GM19395 (cell line): ENCODE results near the gene ESR1.
A peak's percentile ranks its signal among the peaks of the same experiment; 100 is the strongest.

Experiments
- ATAC-seq: cut with Tn5 transposase; IDR thresholded peaks from one replicate; pipeline ENCODE4 v1.9.1; 2021; ENCODE audit warnings: mild to moderate bottlenecking, moderate library complexity; ENCODE audit not compliant: unreplicated experiment

ESR1 gene

GRCh38 chr6:151807513-151808370 is at the start of gene ESR1:
TSS of gene ESR1 (plus strand) at chr6:151807682. CDS start at chr6:151807913, 231 bp downstream.
- no peak for ATAC-seq

GRCh38 chr6:151760486-151760885 is 47.0 kb upstream of the ESR1 start:
- ATAC-seq = no peak

- ATAC-seq = no peak
These were observed 45.6 kb upstream of the ESR1 start for GRCh38 chr6:151761851-151762250.

GRCh38 chr6:151762817-151763216 is 44.7 kb upstream of the ESR1 start:
- ATAC-seq = no peak

GRCh38 chr6:151763303-151763702 is 44.2 kb upstream of the ESR1 start:
- no peak for ATAC-seq

GRCh38 chr6:151763938-151764680 is 43.4 kb upstream of the ESR1 start:
- ATAC-seq = peak; percentile 90

- peak; percentile 80 for ATAC-seq
These were observed 42.0 kb upstream of the ESR1 start for GRCh38 chr6:151765444-151765886.

GRCh38 chr6:151772446-151772845 is 35.0 kb upstream of the ESR1 start:
- ATAC-seq = no peak

GRCh38 chr6:151773382-151773781 is 34.1 kb upstream of the ESR1 start:
- ATAC-seq = no peak

GRCh38 chr6:151782560-151782959 is 24.9 kb upstream of the ESR1 start:
- ATAC-seq = no peak

- ATAC-seq = no peak
These were observed 23.8 kb upstream of the ESR1 start for GRCh38 chr6:151783692-151784091.

GRCh38 chr6:151784441-151785214 is 22.9 kb upstream of the ESR1 start:
- ATAC-seq = no peak

- ATAC-seq = no peak
These were observed 10.5 kb upstream of the ESR1 start for GRCh38 chr6:151796842-151797530.

GRCh38 chr6:151803743-151804142 is 3.7 kb upstream of the ESR1 start:
- no peak for ATAC-seq

- no peak for ATAC-seq
These were observed 2.7 kb upstream of the ESR1 start for GRCh38 chr6:151804585-151805285.

- ATAC-seq = no peak
These were observed 2.1 kb upstream of the ESR1 start for GRCh38 chr6:151805286-151805840.

- ATAC-seq = no peak
These were observed 547 bp upstream of the ESR1 start for GRCh38 chr6:151806757-151807512.

GRCh38 chr6:151808371-151809241 is 1.1 kb downstream of the ESR1 start:
- no peak for ATAC-seq
